Keratinocyte (primary cell): ENCODE data around the gene GPRIN1.

ENCODE experiments used
- EZH2 ChIP-seq: IDR thresholded peaks from one replicate; pipeline ENCODE4 v1.6.1; 2012; ENCODE audit warnings: inconsistent platforms, mild to moderate bottlenecking, low read length, moderate library complexity
- TF ChIP-seq, protein P1 (sequence below), 3 experiments: IDR thresholded peaks in 1 of 3; conservative IDR thresholded peaks in 1 of 3; optimal IDR thresholded peaks in 1 of 3; 2 replicates in 2 of 3; 3 replicates in 1 of 3; pipeline versions ENCODE3 to v1.5.1; 2011; ENCODE audit warnings: low read length in 3 of 3, mild to moderate bottlenecking in 3 of 3, moderate library complexity in 2 of 3, control low read depth in 1 of 3, inconsistent platforms in 1 of 3; ENCODE audit not compliant: insufficient read depth in 2 of 3; ENCODE audit errors: extremely low read depth in 1 of 3

DNA sequence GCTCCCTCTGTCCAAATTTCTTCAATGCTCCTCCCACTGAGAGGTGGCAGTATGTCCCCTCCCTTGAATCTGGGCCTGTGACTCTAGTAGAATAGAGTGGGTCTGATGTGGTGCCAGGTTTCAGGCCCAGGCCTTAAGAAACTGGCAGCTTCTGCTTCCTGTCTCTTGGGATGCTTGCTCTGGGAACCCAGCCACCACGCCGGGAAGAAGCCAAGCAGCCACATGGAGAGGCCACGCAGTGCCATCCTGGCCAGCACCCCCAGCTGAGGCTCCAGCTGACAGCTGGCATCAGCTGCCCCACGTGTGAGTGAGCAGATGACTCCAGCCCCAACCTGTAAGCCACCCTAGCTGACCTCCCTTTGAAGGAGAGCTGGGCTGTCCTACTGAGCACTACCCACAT is 30.0 kb upstream of the GPRIN1 start:
- TF ChIP-seq, protein P1, sequence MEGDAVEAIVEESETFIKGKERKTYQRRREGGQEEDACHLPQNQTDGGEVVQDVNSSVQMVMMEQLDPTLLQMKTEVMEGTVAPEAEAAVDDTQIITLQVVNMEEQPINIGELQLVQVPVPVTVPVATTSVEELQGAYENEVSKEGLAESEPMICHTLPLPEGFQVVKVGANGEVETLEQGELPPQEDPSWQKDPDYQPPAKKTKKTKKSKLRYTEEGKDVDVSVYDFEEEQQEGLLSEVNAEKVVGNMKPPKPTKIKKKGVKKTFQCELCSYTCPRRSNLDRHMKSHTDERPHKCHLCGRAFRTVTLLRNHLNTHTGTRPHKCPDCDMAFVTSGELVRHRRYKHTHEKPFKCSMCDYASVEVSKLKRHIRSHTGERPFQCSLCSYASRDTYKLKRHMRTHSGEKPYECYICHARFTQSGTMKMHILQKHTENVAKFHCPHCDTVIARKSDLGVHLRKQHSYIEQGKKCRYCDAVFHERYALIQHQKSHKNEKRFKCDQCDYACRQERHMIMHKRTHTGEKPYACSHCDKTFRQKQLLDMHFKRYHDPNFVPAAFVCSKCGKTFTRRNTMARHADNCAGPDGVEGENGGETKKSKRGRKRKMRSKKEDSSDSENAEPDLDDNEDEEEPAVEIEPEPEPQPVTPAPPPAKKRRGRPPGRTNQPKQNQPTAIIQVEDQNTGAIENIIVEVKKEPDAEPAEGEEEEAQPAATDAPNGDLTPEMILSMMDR (optimal IDR thresholded peaks at IDR 0.05 in 1 of 3, IDR thresholded peaks at IDR 0.05 in 1 of 3, conservative IDR thresholded peaks at IDR 0.05 in 1 of 3; ENCODE audit: extremely low read depth in 1 of 3, insufficient read depth in 2 of 3, low read length in 3 of 3): no peak
- TF ChIP-seq EZH2: no peak
